ENCODE results near the gene PACSIN3.

GRCh38 chr11:47188259-47188658 lies 2.0 kb upstream of the PACSIN3 start:
- no peak for TF ChIP-seq CTCF (IDR thresholded peaks at IDR 0.05 in 4 of 5, conservative IDR thresholded peaks at IDR 0.05 in 1 of 5)
- TF ChIP-seq POLR2A (IDR thresholded peaks at IDR 0.05), result no peak
